ENCODE measurements around the gene SMG6.
"Not testable (repeated sequence)": the region's sequence is repeated elsewhere in the genome, so short reads cannot be mapped to it uniquely, and the experiment has no call there.

Gene SMG6

GRCh38 chr17:2143332-2143731 lies 160.3 kb downstream of the SMG6 start:
- Histone ChIP-seq H3K79me1 (ENCODE audit: low read length) (peaks cover 1% of the 10 kb centered on the region), H2BK120ac (ENCODE audit: low read depth, low read length) (no peak overlapping the region), H3K27ac (ENCODE audit: low read depth, low read length) (no peak overlapping the region), H4K8ac (ENCODE audit: low read depth, low read length) (no peak overlapping the region), H2AK5ac (ENCODE audit: low read length) (no peak overlapping the region), H3K9ac (ENCODE audit: low read length) (no peak overlapping the region), H3K4me3 (ENCODE audit: low read length) (no peak overlapping the region), H2BK15ac (replicated peaks; ENCODE audit: low read depth) (no peak overlapping the region), H3K56ac (ENCODE audit: low read length) (no peak overlapping the region), H3K4me1 (ENCODE audit: control insufficient read depth, low read depth, low read length) (peaks cover 2% of the 10 kb centered on the region), H3K4me2 (ENCODE audit: low read length) (no peak overlapping the region), H3K36me3 (ENCODE audit: control insufficient read depth, insufficient read depth, low read length) (no peaks in the 10 kb centered on the region), H3K23ac (ENCODE audit: low read length) (no peak overlapping the region), H3K4ac (ENCODE audit: low read depth, low read length) (no peak overlapping the region), H3K27me3 (ENCODE audit: insufficient read depth, low read length, poor library complexity) (no peaks in the 10 kb centered on the region), H3K79me2 (ENCODE audit: control insufficient read depth, insufficient read depth, low read length) (no peaks in the 10 kb centered on the region), H4K5ac (ENCODE audit: low read length) (no peak overlapping the region), H2BK5ac (ENCODE audit: low read length) (no peak overlapping the region), H3K18ac (ENCODE audit: low read length) (no peak overlapping the region)
- DNase-seq, result no peak
- WGBS (ENCODE audit: extremely low coverage, insufficient coverage, low lambda C conversion rate), result 100% methylated on average over 2 of the region's 3 CpGs

GRCh38 chr17:2142682-2143081 lies 160.9 kb downstream of the SMG6 start:
- H2BK120ac ChIP-seq (ENCODE audit: low read depth, low read length); H4K5ac ChIP-seq (ENCODE audit: low read length): not testable (repeated sequence)

GRCh38 chr17:2140683-2141082 lies 162.9 kb downstream of the SMG6 start:
- H4K8ac ChIP-seq (ENCODE audit: low read depth, low read length), result no peak overlapping the region
- no peak overlapping the region for H3K56ac ChIP-seq (ENCODE audit: low read length)
- no peak overlapping the region for H3K9ac ChIP-seq (ENCODE audit: low read length)
- no peak overlapping the region for H2BK15ac ChIP-seq (replicated peaks; ENCODE audit: low read depth)
- no peak for DNase-seq
- no peaks in the 10 kb centered on the region for H3K79me2 ChIP-seq (ENCODE audit: control insufficient read depth, insufficient read depth, low read length)
- H3K4me2 ChIP-seq (ENCODE audit: low read length), result no peak overlapping the region
- H2BK120ac ChIP-seq (ENCODE audit: low read depth, low read length), result no peak overlapping the region
- no peak overlapping the region for H3K18ac ChIP-seq (ENCODE audit: low read length)
- no peak overlapping the region for H3K23ac ChIP-seq (ENCODE audit: low read length)
- peaks cover 1% of the 10 kb centered on the region for H3K79me1 ChIP-seq (ENCODE audit: low read length)
- H3K36me3 ChIP-seq (ENCODE audit: control insufficient read depth, insufficient read depth, low read length), result no peaks in the 10 kb centered on the region
- H2BK5ac ChIP-seq (ENCODE audit: low read length), result no peak overlapping the region
- no peak overlapping the region for H3K4me3 ChIP-seq (ENCODE audit: low read length)
- H3K4ac ChIP-seq (ENCODE audit: low read depth, low read length), result no peak overlapping the region
- no peak overlapping the region for H4K5ac ChIP-seq (ENCODE audit: low read length)
- H3K4me1 ChIP-seq (ENCODE audit: control insufficient read depth, low read depth, low read length), result peaks cover 10% of the 10 kb centered on the region
- no peaks in the 10 kb centered on the region for H3K27me3 ChIP-seq (ENCODE audit: insufficient read depth, low read length, poor library complexity)
- H3K27ac ChIP-seq (ENCODE audit: low read depth, low read length), result no peak overlapping the region
- H2AK5ac ChIP-seq (ENCODE audit: low read length), result no peak overlapping the region

More at GRCh38 chr17:2142682-2143081, 160.9 kb downstream of the SMG6 start:
- not testable (repeated sequence) for H3K4me3 ChIP-seq (ENCODE audit: low read length); H3K56ac ChIP-seq (ENCODE audit: low read length); H3K4me2 ChIP-seq (ENCODE audit: low read length); H4K8ac ChIP-seq (ENCODE audit: low read depth, low read length); H3K18ac ChIP-seq (ENCODE audit: low read length); H3K23ac ChIP-seq (ENCODE audit: low read length); H3K4ac ChIP-seq (ENCODE audit: low read depth, low read length); H2AK5ac ChIP-seq (ENCODE audit: low read length); H3K4me1 ChIP-seq (ENCODE audit: control insufficient read depth, low read depth, low read length); H3K9ac ChIP-seq (ENCODE audit: low read length); H3K27me3 ChIP-seq (ENCODE audit: insufficient read depth, low read length, poor library complexity); H2BK5ac ChIP-seq (ENCODE audit: low read length); H3K27ac ChIP-seq (ENCODE audit: low read depth, low read length); H3K79me1 ChIP-seq (ENCODE audit: low read length); H3K36me3 ChIP-seq (ENCODE audit: control insufficient read depth, insufficient read depth, low read length); DNase-seq; H2BK15ac ChIP-seq (replicated peaks; ENCODE audit: low read depth); H3K79me2 ChIP-seq (ENCODE audit: control insufficient read depth, insufficient read depth, low read length)
- no CpG with 5 or more reads among the region's 8 CpGs for WGBS (ENCODE audit: extremely low coverage, insufficient coverage, low lambda C conversion rate)

- no CpG with 5 or more reads among the region's 2 CpGs for WGBS (ENCODE audit: extremely low coverage, insufficient coverage, low lambda C conversion rate)
- no peak for DNase-seq
- Histone ChIP-seq H3K23ac (ENCODE audit: low read length) (no peak overlapping the region), H2BK120ac (ENCODE audit: low read depth, low read length) (no peak overlapping the region), H3K79me2 (ENCODE audit: control insufficient read depth, insufficient read depth, low read length) (no peaks in the 10 kb centered on the region), H3K56ac (ENCODE audit: low read length) (no peak overlapping the region), H2AK5ac (ENCODE audit: low read length) (no peak overlapping the region), H2BK5ac (ENCODE audit: low read length) (no peak overlapping the region), H3K27ac (ENCODE audit: low read depth, low read length) (no peak overlapping the region), H3K4me1 (ENCODE audit: control insufficient read depth, low read depth, low read length) (peaks cover 10% of the 10 kb centered on the region), H3K4me2 (ENCODE audit: low read length) (no peak overlapping the region), H3K27me3 (ENCODE audit: insufficient read depth, low read length, poor library complexity) (no peaks in the 10 kb centered on the region), H2BK15ac (replicated peaks; ENCODE audit: low read depth) (no peak overlapping the region), H3K9ac (ENCODE audit: low read length) (no peak overlapping the region), H4K5ac (ENCODE audit: low read length) (no peak overlapping the region), H3K79me1 (ENCODE audit: low read length) (peaks cover 1% of the 10 kb centered on the region), H3K18ac (ENCODE audit: low read length) (no peak overlapping the region), H3K4ac (ENCODE audit: low read depth, low read length) (no peak overlapping the region), H4K8ac (ENCODE audit: low read depth, low read length) (no peak overlapping the region), H3K4me3 (ENCODE audit: low read length) (no peak overlapping the region), H3K36me3 (ENCODE audit: control insufficient read depth, insufficient read depth, low read length) (no peaks in the 10 kb centered on the region)
These were observed 164.8 kb downstream of the SMG6 start for GRCh38 chr17:2138761-2139160.

- Histone ChIP-seq H2AK5ac (ENCODE audit: low read length) (no peak overlapping the region), H3K79me2 (ENCODE audit: control insufficient read depth, insufficient read depth, low read length) (no peaks in the 10 kb centered on the region), H3K9ac (ENCODE audit: low read length) (no peak overlapping the region), H4K8ac (ENCODE audit: low read depth, low read length) (no peak overlapping the region), H4K5ac (ENCODE audit: low read length) (no peak overlapping the region), H3K56ac (ENCODE audit: low read length) (no peak overlapping the region), H3K4me1 (ENCODE audit: control insufficient read depth, low read depth, low read length) (peaks cover 10% of the 10 kb centered on the region), H3K27ac (ENCODE audit: low read depth, low read length) (no peak overlapping the region), H3K23ac (ENCODE audit: low read length) (no peak overlapping the region), H3K36me3 (ENCODE audit: control insufficient read depth, insufficient read depth, low read length) (no peaks in the 10 kb centered on the region), H3K4me2 (ENCODE audit: low read length) (no peak overlapping the region), H3K18ac (ENCODE audit: low read length) (no peak overlapping the region), H2BK120ac (ENCODE audit: low read depth, low read length) (no peak overlapping the region), H3K79me1 (ENCODE audit: low read length) (peaks cover 1% of the 10 kb centered on the region), H3K4me3 (ENCODE audit: low read length) (no peak overlapping the region), H3K4ac (ENCODE audit: low read depth, low read length) (no peak overlapping the region), H2BK5ac (ENCODE audit: low read length) (no peak overlapping the region), H3K27me3 (ENCODE audit: insufficient read depth, low read length, poor library complexity) (no peaks in the 10 kb centered on the region), H2BK15ac (replicated peaks; ENCODE audit: low read depth) (no peak overlapping the region)
- DNase-seq, result no peak
- WGBS (ENCODE audit: extremely low coverage, insufficient coverage, low lambda C conversion rate), result no CpG with 5 or more reads among the region's 1 CpG
These were observed 165.3 kb downstream of the SMG6 start for GRCh38 chr17:2138318-2138717.

- peak; percentile 92 for DNase-seq
- Histone ChIP-seq H3K4me2 (ENCODE audit: low read length) (no peak overlapping the region), H3K56ac (ENCODE audit: low read length) (no peak overlapping the region), H3K4ac (ENCODE audit: low read depth, low read length) (no peak overlapping the region), H3K79me1 (ENCODE audit: low read length) (peaks cover 1% of the 10 kb centered on the region), H2BK120ac (ENCODE audit: low read depth, low read length) (no peak overlapping the region), H3K79me2 (ENCODE audit: control insufficient read depth, insufficient read depth, low read length) (no peaks in the 10 kb centered on the region), H2AK5ac (ENCODE audit: low read length) (no peak overlapping the region), H3K27me3 (ENCODE audit: insufficient read depth, low read length, poor library complexity) (no peaks in the 10 kb centered on the region), H3K18ac (ENCODE audit: low read length) (no peak overlapping the region), H4K8ac (ENCODE audit: low read depth, low read length) (no peak overlapping the region), H3K27ac (ENCODE audit: low read depth, low read length) (peak overlapping the region; percentile 58), H3K4me3 (ENCODE audit: low read length) (no peak overlapping the region), H2BK15ac (replicated peaks; ENCODE audit: low read depth) (no peak overlapping the region), H4K5ac (ENCODE audit: low read length) (no peak overlapping the region), H3K4me1 (ENCODE audit: control insufficient read depth, low read depth, low read length) (peaks cover 10% of the 10 kb centered on the region), H3K36me3 (ENCODE audit: control insufficient read depth, insufficient read depth, low read length) (no peaks in the 10 kb centered on the region), H3K23ac (ENCODE audit: low read length) (peak overlapping the region; percentile 80), H3K9ac (ENCODE audit: low read length) (peak overlapping the region; percentile 29), H2BK5ac (ENCODE audit: low read length) (no peak overlapping the region)
- no CpG with 5 or more reads among the region's 11 CpGs for WGBS (ENCODE audit: extremely low coverage, insufficient coverage, low lambda C conversion rate)
These were observed 166.1 kb downstream of the SMG6 start for GRCh38 chr17:2137342-2138098.

Data from mesendoderm (in vitro differentiated cells).